HG03103 (cell line): ENCODE results near the gene ZNF512.
"Not testable (repeated sequence)": the region's sequence is repeated elsewhere in the genome, so short reads cannot be mapped to it uniquely, and the experiment has no call there.

Experiments used
- ATAC-seq: cut with Tn5 transposase; IDR thresholded peaks from one replicate; pipeline ENCODE4 v1.9.1; 2021; ENCODE audit warnings: low read depth; ENCODE audit not compliant: unreplicated experiment

Gene ZNF512, protein sequence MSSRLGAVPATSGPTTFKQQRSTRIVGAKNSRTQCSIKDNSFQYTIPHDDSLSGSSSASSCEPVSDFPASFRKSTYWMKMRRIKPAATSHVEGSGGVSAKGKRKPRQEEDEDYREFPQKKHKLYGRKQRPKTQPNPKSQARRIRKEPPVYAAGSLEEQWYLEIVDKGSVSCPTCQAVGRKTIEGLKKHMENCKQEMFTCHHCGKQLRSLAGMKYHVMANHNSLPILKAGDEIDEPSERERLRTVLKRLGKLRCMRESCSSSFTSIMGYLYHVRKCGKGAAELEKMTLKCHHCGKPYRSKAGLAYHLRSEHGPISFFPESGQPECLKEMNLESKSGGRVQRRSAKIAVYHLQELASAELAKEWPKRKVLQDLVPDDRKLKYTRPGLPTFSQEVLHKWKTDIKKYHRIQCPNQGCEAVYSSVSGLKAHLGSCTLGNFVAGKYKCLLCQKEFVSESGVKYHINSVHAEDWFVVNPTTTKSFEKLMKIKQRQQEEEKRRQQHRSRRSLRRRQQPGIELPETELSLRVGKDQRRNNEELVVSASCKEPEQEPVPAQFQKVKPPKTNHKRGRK

DNA sequence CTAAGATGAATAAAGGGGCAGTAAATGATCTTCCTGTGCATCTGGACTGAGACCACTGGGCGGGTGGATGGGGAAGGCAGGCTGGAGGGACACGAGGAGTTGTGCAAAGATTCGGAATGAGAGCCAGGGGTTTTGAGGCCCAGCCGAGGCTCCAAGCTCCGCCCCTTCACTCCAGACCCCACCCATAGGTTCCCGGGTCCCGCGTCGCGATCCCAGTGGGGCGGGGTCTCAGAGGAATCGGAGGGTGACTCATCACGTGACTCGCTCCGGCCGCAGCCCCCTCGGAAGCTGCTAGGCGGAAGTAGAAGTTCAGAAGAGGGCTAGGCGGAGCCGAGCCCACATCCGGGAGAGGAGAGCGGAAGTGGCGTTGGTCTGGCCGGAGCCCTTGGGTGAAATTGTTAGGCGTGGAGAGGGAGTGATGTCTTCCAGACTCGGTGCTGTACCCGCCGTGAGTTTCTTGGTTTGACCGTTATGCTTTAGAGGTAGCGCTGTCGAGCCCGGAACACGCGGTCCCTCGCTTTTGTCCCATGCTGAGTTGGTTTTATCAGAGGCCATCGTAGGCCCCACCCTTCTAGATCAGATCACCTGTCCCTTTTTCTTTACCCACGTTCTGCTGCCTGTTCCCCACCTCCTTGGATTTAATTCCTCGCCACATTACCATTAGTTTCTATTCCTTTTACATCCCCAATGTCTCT is at the start of gene ZNF512:
Gene ZNF512 (plus strand): TSS at position 348 of the 695 bp plus-strand sequence. CDS start 71 bp downstream, at position 419.
- peak; percentile 73 for ATAC-seq

DNA sequence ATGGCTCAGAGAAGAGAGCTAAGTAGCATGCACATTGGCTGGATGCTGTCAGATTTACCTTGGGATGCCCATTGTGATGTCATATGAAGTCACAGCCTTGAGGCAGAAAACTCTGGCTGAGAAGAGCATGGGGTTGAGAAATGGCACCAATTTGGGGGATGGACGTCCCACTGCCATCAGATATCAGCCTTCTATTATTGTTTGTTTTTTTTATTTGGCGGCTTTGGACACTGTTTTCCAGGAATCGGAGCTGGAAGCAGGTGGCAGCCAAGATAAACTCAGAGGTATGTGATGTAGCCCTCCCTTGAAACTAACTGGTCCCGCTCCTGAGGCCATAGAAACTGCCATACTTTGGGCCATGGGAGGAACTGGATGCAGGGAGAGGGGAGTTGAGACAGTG is 45.6 kb upstream of the ZNF512 start:
- no peak for ATAC-seq

DNA sequence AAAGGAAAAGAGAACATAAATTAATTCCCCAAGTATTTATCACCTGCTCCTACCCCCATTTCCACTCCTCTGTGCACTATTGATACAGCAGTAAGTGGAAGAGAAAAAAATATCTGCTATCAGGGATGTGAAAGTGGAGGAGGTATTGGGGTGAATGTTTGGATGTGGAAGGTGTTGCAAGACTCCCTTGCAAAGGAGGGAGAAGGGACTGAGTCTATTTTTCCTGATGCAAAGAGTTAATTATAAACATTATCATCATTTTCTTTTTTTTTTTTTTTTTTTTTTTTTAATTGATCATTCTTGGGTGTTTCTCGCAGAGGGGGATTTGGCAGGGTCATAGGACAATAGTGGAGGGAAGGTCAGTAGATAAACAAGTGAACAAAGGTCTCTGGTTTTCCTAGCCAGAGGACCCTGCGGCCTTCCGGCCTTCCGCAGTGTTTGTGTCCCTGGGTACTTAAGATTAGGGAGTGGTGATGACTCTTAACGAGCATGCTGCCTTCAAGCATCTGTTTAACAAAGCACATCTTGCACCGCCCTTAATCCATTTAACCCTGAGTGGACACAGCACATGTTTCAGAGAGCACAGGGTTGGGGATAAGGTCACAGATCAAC is 43.9 kb upstream of the ZNF512 start:
- ATAC-seq, result not testable (repeated sequence)

DNA sequence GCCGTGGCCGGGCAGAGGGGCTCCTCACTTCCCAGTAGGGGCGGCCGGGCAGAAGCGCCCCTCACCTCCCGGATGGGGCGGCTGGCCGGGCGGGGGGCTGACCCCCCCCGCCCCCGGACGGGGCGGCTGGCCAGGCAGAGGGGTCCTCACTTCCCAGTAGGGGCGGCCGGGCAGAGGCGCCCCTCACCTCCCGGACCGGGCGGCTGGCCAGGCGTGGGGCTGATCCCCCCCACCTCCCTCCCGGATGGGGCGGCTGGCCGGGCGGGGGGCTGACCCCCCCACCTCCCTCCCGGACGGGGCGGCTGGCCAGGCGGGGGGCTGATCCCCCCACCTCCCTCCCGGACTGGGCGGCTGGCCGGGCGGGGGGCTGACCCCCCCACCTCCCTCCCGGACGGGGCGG is 43.2 kb upstream of the ZNF512 start:
- not testable (repeated sequence) for ATAC-seq

DNA sequence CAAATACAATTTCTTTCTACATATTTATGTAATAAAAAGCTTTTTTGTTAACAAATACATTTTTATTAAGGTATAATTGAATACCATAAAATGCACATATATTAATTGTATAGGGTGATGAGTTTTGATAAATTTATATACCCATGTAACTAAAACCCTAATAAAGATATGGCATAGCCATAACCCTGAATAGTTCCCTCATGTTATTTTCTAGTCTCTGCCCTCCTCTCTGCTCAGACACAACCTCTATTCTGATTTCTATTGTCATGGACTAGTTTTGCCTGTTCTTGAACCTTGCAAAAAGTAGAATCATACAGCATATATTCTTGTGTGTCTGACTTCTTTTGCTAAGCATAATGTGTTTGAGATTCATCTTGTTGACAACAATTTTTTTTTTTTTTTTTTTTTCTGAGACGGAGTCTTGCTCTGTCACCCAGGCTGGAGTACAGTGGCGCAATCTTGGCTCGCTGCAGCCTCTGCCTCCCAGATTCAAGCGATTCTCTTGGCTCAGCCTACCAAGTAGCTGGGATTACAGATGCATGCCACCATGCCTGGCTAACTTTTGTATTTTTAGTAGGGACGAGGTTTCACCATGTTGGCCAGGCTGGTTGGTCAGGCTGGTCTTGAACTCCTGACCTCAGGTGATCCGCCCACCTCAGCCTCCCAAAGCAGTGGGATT is 38.6 kb upstream of the ZNF512 start:
- no peak for ATAC-seq

DNA sequence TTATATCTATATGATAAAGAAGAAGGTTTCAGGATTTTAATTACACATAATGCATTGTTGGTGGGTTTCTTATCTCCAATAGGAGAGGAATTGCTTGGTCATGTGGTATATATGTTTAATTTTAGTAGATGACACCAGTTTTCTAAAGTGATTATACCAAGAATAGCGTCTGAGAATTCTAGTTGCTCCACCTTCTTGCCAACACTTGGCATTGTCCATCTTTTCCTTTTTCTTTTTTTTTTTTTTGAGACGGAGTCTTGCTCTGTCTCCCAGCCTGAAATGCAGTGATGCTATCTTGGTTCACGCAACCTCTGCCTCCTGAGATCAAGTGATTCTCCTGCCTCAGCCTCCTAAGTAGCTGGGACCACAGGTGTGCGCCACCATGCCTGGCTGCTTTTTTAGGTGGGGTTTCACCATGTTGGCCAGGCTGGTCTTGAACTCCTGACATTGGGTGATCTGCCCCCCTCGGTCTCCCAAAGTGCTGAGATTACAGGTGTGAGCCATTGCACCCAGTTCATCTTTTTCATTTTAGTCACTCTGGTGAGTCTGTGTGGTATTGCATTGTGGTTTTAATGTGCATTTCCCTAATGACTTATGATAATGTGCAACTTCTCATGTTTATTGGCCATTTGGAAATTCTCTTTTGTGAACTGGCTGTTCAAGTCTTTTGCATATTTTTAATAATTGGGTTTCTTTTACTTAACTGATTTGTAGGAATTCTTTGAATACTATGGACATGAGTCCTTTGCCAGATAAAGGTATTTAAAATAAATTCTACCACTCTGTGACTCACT is 37.3 kb upstream of the ZNF512 start:
- no peak for ATAC-seq

DNA sequence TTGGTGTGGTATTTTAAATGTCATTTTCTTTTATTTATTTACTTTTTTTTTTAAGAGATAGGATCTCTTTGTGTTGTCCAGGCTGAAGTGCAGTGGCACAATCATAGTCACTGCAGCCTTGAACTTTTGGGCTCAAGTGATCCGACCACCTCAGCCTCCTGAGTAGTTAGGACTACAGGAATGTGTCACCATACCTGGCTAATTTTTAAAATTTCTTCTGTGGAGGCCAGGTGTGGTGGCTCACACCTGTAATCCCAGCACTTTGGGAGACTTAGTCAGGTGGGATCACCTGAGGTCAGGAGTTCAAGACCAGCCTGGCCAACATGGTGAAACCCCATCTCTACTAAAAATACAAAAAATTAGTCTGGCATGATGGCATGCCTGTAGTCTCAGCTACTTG is 33.5 kb upstream of the ZNF512 start:
- ATAC-seq, result no peak

DNA sequence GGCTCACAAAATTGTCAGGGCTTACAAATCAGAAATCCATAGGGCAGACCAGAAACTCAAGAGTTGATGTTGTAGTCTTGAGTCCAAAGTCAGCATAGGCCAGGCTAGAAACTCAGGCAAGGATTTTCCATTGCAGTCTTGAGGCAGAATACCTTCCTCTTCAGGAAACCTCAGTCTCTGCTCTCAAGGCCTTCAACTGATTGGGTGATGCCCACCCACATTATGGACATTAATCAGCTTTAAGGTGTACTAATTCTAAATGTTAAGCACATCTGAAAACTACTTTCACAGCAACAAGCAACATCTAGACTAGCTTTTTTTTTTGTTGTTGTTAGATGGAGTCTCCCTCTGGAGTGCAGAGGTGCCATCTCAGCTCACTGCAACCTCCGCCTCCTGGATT is 31.3 kb upstream of the ZNF512 start:
- no peak for ATAC-seq

DNA sequence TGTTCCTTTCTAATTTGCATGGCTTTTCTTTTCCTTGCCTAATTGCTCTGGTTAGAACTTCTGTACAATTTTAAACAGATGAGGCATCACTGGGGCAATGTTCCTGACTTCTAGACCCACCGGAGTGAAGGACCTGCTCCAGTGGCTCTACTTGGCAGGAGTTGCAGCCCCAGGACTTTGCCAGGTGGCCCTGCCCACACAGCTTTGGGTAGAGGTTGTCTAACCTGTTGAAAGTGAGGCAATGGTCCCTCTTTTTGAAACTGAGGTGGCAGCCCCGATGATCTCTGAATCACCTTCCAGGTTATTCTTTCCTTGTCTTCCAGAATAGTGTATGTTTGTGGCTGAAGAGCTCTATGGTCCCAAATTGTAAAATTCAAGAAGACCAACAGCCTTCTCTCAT is 29.9 kb upstream of the ZNF512 start:
- no peak for ATAC-seq

DNA sequence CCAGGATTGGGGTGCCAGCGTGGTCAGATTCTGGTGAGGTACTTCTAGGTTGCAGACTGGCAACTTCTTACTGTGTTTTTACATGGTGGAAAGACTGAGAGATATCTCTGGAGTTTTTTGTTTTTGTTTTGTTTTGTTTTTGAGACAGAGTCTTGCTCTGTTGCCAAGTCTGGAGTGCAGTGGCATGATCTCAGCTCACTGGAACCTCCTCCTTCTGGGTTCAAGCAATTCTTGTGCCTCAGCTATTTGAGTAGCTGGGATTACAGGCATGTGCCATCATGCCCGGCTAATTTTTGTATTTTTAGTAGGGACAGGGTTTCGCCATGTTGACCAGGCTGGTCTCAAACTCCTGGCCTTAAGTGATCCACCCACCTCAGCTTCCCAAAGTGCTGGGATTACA is 28.4 kb upstream of the ZNF512 start:
- not testable (repeated sequence) for ATAC-seq

DNA sequence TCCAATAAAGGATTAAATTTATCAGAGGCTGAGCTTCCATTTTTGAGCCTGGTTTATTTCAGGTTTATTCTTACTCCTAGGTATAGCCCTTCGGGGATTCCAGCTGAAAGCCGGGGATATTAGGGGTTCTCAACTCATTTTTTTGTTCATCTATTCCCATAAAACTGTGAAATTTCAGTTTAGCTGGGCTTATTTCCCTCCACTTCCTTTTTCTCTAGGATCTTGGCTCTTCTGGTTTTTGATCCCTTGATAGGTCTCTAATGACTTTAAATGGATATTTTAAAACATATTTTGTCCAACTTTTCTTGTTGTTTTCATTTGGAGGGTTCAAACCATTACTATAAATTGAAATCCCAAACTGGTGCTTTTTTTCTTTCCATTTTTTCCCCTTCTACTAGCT is 23.6 kb upstream of the ZNF512 start:
- no peak for ATAC-seq

DNA sequence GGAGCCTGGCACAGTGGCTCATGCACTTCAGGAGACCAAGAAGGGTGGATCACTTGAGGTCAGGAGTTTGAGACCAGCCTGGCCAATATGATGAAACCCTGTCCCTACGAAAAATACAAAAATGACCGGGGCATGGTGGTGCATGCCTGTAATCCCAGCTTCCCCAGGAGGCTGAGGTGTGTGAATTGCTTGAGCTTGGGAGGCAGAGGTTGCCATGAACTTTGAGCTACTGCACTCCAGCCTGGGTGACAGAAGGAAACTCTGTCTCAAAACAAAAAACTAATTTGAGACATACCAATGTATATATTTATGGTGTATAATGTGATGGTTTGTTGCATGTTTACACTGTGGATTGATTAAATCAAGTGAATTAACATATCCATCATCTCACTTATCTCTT is 21.8 kb upstream of the ZNF512 start:
- ATAC-seq, result no peak

DNA sequence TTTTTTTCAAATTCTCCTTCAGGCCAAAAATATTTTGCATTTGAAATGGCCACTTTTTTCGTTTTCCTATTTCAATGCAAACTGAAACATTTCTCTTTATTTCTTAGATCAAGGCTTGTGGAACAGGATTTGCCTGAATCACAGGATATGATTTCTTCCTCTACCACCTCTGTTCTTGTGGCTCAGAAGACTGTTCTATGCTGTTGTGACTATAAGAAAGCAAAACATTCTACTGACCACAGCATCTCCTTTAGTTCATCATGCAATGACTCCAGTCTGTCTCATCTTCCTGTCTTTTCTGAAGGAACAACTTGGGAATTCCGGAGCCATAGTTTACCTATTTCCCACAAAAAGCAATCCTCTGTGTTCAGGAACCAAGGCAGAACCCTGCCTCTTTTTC is 16.2 kb upstream of the ZNF512 start:
- no peak for ATAC-seq

DNA sequence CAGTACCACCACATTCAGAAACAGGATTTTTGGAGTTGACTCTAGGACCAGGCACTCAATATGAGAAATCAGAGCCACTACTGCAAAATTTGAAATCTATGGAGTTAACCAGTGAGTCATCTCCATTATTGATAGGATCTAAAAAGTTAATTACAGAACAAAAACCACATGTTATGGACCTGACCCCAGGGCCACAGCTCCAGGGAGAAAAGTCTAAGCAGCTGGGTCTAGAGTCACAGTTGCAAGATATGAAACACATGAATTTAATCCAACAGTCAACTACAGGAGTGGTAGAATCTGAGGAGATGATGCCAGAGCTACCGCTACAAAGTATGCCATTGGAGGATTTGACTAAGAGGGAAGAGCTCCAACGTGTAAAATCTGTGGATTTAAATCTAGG is 13.4 kb upstream of the ZNF512 start:
- no peak for ATAC-seq

DNA sequence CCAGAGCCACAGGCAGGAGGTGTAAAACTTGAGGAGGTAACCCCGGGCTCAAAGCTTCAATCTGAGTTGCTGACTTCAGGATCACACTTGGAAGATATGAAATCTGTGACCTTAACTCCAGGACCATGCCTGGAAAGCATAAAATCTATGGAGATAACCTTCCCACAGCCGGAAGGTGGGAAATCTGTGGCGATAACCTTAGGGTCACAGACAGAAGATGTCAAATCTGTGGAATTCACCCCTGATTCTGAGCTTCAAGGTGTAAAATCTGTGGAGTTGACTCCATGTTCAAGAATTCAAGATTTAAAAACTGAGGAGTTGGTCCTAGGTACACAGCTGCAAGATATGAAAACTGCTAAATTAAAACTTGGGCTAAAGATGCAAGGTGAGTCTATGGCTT is 11.6 kb upstream of the ZNF512 start:
- no peak for ATAC-seq

DNA sequence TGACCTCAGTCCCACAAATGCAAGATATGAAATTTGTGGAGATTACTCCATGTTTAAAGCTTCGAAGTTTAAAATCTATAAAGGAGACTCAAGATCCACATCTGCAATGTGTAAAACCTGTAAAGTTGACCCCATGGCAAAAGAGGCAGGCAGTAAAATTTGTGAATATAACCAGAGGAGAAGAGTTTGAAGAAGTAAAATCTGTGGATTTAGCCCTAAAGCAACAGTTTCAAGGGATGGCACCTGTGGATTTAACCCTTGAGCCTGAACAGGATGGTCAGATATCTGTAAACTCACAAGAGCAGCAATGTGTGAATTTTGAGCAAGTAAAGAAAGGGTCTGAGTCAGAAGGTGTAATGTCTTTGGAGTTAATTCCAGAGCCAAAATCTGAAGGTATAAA is 11.2 kb upstream of the ZNF512 start:
- no peak for ATAC-seq

DNA sequence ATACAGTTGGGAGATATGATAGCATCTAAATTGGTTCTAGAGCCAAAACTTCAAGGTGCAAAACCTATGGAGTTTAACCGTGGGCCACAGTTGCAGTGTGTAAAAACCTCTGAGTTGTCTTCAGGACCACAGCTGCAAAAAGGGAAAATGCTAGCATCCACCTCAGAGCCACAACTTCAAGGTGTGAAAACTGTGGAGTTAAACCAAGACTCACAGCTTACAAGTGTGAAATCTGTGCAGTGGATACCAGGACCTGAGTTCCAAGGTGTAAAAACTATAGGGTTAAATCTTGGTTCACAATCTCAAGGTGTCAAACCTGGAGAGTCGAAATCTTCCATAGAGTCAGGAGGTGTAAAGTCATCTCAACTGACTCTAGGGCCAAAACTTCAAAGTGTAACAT is 10.4 kb upstream of the ZNF512 start:
- ATAC-seq, result no peak

DNA sequence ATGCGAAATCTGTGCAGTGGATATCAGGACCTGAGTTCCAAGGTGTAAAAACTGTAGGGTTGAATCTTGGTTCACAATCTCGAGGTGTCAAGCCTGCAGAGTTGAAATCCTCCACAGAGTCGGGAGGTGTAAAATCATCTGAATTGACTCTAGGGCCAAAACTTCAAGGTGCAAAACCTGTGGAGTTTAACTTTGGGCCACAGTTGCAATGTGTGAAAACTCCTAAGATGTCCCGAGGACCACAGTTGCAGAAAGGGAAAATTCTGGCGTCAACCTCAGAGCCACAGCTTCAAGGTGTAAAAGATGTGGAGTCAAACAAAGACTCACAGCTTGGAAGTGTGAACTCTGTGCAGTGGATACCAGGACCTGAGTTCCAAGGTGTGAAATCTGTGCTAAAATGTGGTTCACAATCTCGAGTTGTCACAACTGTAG is 9.8 kb upstream of the ZNF512 start:
- ATAC-seq, result no peak

DNA sequence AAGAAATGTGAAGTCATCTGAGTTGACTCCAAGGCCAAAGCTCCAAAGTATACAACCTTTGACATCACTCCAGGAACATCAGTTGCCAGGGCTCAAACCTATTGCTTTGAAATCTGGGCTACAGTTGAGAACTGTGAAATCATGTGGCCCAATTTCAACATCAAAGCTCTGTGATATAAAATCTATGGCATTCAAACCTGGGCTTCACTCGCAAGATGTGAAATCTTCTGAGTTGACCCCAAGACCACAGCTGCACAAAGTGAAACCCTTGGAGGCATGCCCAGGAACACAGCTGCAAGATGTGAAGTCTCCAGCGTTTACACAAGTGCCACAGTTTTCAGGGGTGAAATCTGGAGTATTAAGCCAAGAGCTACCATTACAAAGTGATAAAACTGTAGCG is 9.4 kb upstream of the ZNF512 start:
- no peak for ATAC-seq
